HepG2 (cell line): ENCODE data around the gene SLC2A8. TPM values are rescaled to one million over a fixed set of nuclear protein-coding genes. Genes with fewer than 3 reads are reported as not detected.
A peak's percentile ranks its signal among the peaks of the same experiment; 100 is the strongest.

ENCODE experiments used
- CBX1 ChIP-seq: IDR thresholded peaks from one replicate; pipeline ENCODE4 v1.6.1; 2016; ENCODE audit warnings: antibody characterized with exemption, low read depth
- EEA1 ChIP-seq: sonication (generic); formaldehyde crosslinking; IDR thresholded peaks from 2 replicates; pipeline ENCODE4 v1.5.1; 2020; ENCODE audit warnings: mild to moderate bottlenecking, missing genetic modification reagents, borderline replicate concordance
- HNRNPK ChIP-seq: fragments of 200-400 bp; formaldehyde crosslinking; IDR thresholded peaks from 2 replicates; pipeline ENCODE4 v1.6.1; 2018; ENCODE audit warnings: low read length, low read depth, moderate library complexity, mild to moderate bottlenecking; ENCODE audit not compliant: poor library complexity, severe bottlenecking
- NCOA2 ChIP-seq: sonication (generic); formaldehyde crosslinking; IDR thresholded peaks from 2 replicates; pipeline ENCODE4 v1.8.0; 2022; ENCODE audit warnings: inconsistent platforms
- PRDM4 ChIP-seq: sonication (generic); formaldehyde crosslinking; IDR thresholded peaks from 2 replicates; pipeline ENCODE4 v1.9.0; 2021; ENCODE audit warnings: missing genetic modification reagents, borderline replicate concordance
- RAD51 ChIP-seq: fragments of 450-650 bp; IDR thresholded peaks from 2 replicates; pipeline ENCODE4 v1.6.1; 2016; ENCODE audit warnings: borderline replicate concordance
- RARG ChIP-seq: sonication (generic); formaldehyde crosslinking; IDR thresholded peaks from 2 replicates; pipeline ENCODE4 v1.4.0; 2020; ENCODE audit warnings: low read depth, mild to moderate bottlenecking, missing genetic modification reagents
- RNF2 ChIP-seq: fragments of 450-650 bp; conservative IDR thresholded peaks from 2 replicates; pipeline ENCODE4 v1.6.1; 2016; ENCODE audit warnings: low read depth
- TAF1 ChIP-seq: sonication (generic); formaldehyde crosslinking; IDR thresholded peaks from 2 replicates; pipeline ENCODE4 v1.4.0; 2020; ENCODE audit warnings: missing genetic modification reagents
- TBX3 ChIP-seq: fragments of 450-650 bp; IDR thresholded peaks from 2 replicates; pipeline ENCODE4 v1.6.1; 2017; ENCODE audit warnings: antibody characterized with exemption, mild to moderate bottlenecking, inconsistent platforms, borderline replicate concordance
- ZBTB25 ChIP-seq: IDR thresholded peaks from 2 replicates; pipeline ENCODE4 v1.6.1; 2018; ENCODE audit warnings: missing genetic modification reagents
- ZNF513 ChIP-seq: sonication (generic); formaldehyde crosslinking; conservative IDR thresholded peaks from 2 replicates; pipeline ENCODE4 v1.5.0; 2020; ENCODE audit warnings: missing genetic modification reagents
- ZNF547 ChIP-seq: sonication (generic); formaldehyde crosslinking; IDR thresholded peaks from 2 replicates; pipeline ENCODE4 v1.5.1; 2020; ENCODE audit warnings: mild to moderate bottlenecking, missing genetic modification reagents
- ZSCAN20 ChIP-seq: sonication (generic); formaldehyde crosslinking; IDR thresholded peaks from 2 replicates; pipeline ENCODE4 v1.4.0; 2020; ENCODE audit warnings: missing genetic modification reagents, mild to moderate bottlenecking, borderline replicate concordance
- polyA plus RNA-seq, 8 experiments: library from polyadenylated mRNA; depleted of rRNA in 3 of 8; stranded (reverse) in 7 of 8; unstranded in 1 of 8; fragments of >200 nt; fragmentation: Illumina TruSeq in 4 of 8; extraction: Trizol in 4 of 8; gene quantifications; 2 replicates each; pipeline versions ENCODE4 v1.2.1 to v1.2.3, GENCODE V29; 2011 to 2016; ENCODE audit warnings: low read depth in 4 of 8, missing spikeins in 1 of 8, mixed read lengths in 1 of 8; ENCODE audit not compliant: insufficient read depth in 1 of 8
- total RNA-seq, 5 experiments: library from RNA; depleted of rRNA; stranded (reverse); fragments of >200 nt; fragmentation: Illumina TruSeq; extraction: Trizol; gene quantifications; 2 replicates each; pipeline ENCODE4 v1.2.3, GENCODE V29; 2016; ENCODE audit warnings: low read depth in 1 of 5
- TF ChIP-seq, protein P1 (sequence below): sonication (generic); formaldehyde crosslinking; IDR thresholded peaks from 2 replicates; pipeline ENCODE4 v1.5.0; 2020; ENCODE audit warnings: mild to moderate bottlenecking, missing genetic modification reagents, borderline replicate concordance

The SLC2A8 gene
- total and polyA plus RNA-seq, 2 of the 13 experiments (the other 11 are each of a cell fraction or from before 2014, with no cell fraction given): 22.6 to 48.6 TPM

GRCh38 chr9:127396808-127397645 is at the start of gene SLC2A8 (continued):
- TF ChIP-seq TAF1 (CRISPR knock-in tag) (peak; percentile 93), TBX3 (peak; percentile 33; the same call in 1 of the 2 replicates), EEA1 (CRISPR knock-in tag) (0 out of 2 replicates have a peak, but pooled peaks have one; percentile 66), CBX1 (no peak), HNRNPK (no peak), RARG (no peak), RNF2 (0 out of 2 replicates have a peak, but pooled peaks have one; percentile 23), ZSCAN20 (CRISPR knock-in tag) (peak; percentile 90; the same call in 1 of the 2 replicates), ZNF547 (CRISPR knock-in tag) (0 out of 2 replicates have a peak, but pooled peaks have one; percentile 6), PRDM4 (CRISPR knock-in tag) (no peak), NCOA2 (CRISPR knock-in tag) (no peak), ZBTB25 (CRISPR knock-in tag) (peak; percentile 65; the same call in 1 of the 2 replicates), RAD51 (no peak), ZNF513 (CRISPR knock-in tag) (no peak)
- TF ChIP-seq, protein P1, sequence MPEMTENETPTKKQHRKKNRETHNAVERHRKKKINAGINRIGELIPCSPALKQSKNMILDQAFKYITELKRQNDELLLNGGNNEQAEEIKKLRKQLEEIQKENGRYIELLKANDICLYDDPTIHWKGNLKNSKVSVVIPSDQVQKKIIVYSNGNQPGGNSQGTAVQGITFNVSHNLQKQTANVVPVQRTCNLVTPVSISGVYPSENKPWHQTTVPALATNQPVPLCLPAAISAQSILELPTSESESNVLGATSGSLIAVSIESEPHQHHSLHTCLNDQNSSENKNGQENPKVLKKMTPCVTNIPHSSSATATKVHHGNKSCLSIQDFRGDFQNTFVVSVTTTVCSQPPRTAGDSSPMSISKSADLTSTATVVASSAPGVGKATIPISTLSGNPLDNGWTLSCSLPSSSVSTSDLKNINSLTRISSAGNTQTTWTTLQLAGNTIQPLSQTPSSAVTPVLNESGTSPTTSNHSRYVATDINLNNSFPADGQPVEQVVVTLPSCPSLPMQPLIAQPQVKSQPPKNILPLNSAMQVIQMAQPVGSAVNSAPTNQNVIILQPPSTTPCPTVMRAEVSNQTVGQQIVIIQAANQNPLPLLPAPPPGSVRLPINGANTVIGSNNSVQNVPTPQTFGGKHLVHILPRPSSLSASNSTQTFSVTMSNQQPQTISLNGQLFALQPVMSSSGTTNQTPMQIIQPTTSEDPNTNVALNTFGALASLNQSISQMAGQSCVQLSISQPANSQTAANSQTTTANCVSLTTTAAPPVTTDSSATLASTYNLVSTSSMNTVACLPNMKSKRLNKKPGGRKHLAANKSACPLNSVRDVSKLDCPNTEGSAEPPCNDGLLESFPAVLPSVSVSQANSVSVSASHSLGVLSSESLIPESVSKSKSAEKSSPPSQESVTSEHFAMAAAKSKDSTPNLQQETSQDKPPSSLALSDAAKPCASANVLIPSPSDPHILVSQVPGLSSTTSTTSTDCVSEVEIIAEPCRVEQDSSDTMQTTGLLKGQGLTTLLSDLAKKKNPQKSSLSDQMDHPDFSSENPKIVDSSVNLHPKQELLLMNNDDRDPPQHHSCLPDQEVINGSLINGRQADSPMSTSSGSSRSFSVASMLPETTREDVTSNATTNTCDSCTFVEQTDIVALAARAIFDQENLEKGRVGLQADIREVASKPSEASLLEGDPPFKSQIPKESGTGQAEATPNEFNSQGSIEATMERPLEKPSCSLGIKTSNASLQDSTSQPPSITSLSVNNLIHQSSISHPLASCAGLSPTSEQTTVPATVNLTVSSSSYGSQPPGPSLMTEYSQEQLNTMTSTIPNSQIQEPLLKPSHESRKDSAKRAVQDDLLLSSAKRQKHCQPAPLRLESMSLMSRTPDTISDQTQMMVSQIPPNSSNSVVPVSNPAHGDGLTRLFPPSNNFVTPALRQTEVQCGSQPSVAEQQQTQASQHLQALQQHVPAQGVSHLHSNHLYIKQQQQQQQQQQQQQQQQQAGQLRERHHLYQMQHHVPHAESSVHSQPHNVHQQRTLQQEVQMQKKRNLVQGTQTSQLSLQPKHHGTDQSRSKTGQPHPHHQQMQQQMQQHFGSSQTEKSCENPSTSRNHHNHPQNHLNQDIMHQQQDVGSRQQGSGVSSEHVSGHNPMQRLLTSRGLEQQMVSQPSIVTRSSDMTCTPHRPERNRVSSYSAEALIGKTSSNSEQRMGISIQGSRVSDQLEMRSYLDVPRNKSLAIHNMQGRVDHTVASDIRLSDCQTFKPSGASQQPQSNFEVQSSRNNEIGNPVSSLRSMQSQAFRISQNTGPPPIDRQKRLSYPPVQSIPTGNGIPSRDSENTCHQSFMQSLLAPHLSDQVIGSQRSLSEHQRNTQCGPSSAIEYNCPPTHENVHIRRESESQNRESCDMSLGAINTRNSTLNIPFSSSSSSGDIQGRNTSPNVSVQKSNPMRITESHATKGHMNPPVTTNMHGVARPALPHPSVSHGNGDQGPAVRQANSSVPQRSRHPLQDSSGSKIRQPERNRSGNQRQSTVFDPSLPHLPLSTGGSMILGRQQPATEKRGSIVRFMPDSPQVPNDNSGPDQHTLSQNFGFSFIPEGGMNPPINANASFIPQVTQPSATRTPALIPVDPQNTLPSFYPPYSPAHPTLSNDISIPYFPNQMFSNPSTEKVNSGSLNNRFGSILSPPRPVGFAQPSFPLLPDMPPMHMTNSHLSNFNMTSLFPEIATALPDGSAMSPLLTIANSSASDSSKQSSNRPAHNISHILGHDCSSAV (CRISPR knock-in tag): no peak
